GM19438 (cell line): ENCODE data around the gene RBM12.
"Not testable (repeated sequence)": the region's sequence is repeated elsewhere in the genome, so short reads cannot be mapped to it uniquely, and the experiment has no call there.

Source experiments
- ATAC-seq: cut with Tn5 transposase; IDR thresholded peaks from one replicate; pipeline ENCODE4 v1.9.1; 2021; ENCODE audit warnings: low read depth; ENCODE audit not compliant: unreplicated experiment

The RBM12 gene

DNA sequence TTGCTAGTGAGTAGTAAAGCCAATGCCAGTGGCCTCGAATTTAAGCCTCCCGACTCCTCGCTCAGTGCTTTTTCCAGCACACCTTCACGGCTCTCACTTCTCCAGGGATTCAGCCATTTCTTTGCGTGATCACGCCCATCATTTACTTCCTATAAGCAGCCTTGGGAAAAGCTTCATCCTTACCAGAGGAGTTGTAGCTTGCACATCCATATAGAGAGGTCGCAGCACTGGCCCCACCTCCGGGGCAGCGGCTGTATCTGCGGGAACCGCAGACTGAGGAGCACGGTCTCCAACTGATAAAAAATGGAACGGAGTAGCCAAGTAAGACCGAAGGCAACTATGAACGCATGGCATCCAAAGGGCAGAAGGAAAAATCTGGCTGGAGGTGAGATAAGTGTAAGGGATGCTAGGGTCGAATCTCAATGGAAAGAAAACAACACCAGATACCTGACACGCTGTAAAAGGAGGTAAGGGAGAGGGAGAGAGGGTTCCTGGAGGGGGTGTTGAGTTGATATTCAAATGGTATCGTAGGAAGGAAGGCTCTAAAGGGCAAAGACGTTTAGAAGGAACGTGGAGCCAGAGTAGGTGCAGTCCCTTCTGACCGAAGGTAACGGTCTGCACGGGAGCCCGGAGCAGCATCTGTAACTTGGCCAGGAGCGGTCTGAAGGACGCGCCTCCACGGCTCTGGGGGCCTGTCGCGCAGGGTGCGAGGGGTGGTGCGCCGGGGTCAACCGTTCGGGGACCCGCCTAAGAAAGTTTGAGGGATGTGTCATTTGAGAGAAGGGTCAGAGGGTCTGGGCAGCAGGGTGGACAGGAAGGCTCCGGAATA, 33.8 kb upstream of the RBM12 start:
- no peak for ATAC-seq

DNA sequence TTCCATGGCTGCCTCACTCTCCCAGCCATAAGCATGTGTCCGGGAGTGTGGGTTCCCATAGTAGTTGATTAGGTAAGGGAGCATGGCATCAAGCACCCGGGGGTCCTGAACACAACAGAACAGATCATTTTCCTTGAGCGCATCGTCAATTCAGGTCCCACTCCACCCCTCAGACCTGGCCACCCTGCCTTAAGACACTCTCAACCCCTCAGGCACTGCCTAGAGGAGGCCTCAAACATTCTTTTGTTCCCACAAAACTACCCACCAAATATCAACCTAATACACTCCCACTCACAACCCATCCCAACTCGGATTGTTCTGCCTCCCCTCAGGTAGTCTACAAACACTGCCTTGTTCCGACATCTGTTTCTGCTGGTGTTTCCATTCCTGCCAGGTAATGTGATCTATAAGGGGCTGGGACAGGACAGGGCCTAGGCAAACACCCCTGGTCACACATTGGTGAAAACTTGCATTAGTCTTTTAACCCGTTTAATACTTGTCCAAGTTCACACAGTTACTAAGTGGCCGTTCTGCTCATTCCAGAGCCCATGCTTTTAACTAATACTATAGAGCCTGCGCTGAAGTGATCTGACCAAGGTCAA, 33.1 kb upstream of the RBM12 start:
- ATAC-seq: no peak

DNA sequence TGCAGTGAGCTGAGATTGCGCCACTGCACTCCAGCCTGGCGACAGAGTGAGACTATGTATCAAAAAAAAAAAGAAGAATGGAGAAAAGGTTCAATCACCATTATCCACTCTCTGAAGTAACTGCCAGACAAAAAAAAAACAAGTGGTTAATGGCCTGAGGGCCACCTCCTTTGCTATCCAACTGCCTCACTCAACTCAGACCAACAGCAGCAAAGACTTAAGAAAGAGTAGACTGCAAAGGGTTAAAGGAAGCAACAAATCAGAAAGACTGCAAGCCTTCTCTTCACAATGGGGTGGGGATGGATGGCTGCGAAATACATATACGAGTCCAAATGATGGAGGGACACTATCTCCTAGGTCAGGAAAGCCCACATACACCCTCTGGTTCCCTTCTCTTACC, 31.3 kb upstream of the RBM12 start:
- no peak for ATAC-seq

DNA sequence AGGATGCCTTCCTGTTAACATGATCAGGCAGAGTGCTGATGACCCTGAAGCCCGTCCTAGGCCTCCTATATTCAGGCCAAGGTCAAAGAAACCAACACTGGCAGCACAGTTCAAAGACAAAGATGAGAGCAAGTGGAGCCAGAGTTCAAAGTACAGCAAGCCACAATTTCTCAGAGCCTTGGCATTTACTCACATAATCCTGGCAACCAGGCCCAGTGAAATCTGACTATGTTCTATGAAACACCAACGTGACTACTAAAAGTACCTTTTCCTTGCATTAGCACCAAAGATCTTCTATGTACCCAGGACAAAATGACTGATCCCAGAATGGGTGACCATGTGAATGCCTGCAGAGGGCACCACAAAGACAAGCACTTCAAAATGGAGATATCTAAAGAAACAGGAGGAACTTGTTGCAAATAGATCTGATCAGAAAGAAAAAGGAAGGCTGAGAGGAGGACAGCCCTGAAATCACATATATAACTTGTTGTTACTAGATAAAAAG, 30.6 kb upstream of the RBM12 start:
- ATAC-seq: no peak

DNA sequence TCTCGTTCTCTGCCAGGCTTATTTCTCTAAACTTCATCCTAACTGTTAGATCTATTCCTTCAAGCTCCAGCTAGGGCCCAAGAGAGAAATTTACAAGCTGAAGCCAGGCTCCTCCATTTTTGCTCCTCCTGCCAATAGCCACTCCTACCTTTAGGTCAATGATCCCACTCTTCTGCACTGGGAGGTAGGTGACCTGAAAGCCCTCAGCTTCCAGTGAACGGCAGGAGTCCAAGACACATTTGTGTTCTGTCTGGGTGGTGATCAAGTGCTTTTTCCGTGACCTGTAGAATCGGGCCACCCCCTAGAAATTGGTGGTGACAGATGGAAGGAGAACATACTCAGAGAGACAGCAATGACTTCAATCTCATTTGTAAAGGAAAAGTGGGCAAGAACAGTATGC, 25.6 kb upstream of the RBM12 start:
- no peak for ATAC-seq

DNA sequence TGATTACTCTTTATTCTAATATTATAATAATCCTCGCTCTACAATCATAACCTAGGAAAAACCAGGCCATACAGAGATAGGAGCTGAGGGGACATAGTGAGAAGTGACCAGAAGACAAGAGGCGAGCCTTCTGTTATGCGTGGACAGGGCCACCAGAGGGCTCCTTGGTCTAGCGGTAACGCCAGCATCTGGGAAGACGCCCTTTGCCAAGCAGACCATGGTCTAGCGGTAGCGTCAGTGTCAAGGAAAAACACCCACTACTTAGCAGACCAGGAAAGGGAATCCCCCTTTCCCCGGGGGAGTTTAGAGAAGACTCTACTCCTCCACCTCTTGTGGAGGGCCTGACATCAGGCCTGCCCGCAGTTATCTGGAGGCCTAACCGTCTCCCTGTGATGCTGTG, 22.2 kb upstream of the RBM12 start:
- not testable (repeated sequence) for ATAC-seq

DNA sequence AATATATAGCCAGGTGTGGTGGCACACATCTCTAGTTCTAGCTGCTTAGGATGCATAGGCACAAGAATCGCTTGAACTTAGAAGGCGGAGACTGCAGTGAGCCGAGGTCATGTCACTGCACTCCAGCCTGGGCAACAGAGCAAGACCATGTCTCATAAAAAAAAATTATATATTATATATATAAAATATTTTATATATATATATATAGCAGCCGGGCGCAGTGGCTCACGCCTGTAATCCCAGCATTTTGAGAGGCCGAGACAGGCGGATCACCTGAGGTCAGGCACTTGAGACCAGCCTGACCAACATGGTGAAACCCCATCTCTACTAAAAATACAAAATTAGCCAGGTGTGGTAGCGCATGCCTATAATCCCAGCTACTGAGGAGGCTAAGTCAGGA, 20.7 kb upstream of the RBM12 start:
- ATAC-seq: not testable (repeated sequence)

DNA sequence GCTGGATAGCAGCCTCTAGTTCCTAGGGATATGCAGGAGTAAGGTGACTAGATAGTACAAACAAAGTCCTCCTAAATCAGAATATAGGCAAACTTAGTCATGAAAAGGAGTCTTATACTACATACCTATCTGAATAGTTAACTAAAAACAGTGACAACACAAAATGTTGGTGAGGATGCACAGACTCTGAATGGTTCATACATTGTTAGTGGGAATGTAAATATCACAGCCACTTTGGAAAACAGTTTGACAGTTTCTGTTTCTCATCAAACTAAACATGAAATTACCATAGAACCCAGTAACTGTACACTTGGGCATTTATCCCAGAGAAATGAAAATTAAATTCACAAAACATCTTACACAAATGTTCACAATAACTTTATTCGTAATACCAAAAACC, 17.3 kb upstream of the RBM12 start:
- no peak for ATAC-seq

DNA sequence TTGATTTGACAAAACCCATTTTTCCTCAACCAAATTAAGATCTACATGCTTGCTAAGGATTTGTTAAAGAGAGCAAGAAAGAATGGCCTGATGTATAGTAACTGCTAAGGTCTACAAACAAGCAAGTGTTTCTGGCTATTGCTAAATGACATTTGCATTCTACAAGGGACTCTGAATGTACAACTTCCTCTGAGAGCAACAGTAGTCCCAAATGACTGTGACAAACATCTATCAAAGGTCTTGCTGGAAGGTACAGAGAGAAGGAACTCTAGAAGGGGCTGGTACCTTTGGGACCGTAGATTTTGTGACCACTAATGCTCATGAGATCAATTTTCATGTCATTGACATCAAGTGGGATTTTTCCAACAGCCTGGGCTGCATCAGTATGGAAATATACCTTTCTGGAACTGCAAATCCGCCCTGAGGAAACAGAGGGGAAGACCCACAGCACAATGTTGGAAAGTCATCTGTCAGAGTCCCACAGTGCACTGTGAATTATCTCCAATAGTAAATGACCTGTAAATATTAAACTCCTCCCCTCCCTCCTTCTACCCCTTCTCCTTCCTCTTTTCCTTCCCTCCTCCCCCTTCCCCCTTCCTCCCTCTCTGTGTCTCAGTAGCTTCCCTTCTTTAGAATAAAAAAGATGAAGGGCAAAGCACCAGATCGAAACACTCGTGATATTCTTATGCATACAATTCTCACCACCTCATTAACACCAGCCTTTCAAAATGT, 15.9 kb upstream of the RBM12 start:
- no peak for ATAC-seq

DNA sequence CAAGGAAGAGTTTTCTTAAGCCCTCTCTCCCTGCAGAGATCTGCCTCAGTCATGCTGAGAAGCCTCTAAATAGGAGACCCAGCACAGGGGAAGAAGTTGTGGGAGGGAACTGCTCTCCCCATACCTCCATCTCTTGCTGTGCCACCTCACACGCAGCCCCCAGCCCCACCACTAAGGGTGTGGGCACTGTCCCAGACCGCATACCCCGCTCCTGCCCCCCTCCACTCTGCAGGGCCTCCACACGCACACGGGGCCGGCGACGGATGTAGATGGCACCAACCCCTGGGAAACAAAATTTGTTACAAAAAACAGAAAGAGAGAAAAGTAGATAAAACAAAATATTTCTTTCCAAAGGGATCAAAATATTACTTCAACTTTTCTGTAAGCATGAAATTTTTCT, 10.2 kb upstream of the RBM12 start:
- ATAC-seq: no peak

DNA sequence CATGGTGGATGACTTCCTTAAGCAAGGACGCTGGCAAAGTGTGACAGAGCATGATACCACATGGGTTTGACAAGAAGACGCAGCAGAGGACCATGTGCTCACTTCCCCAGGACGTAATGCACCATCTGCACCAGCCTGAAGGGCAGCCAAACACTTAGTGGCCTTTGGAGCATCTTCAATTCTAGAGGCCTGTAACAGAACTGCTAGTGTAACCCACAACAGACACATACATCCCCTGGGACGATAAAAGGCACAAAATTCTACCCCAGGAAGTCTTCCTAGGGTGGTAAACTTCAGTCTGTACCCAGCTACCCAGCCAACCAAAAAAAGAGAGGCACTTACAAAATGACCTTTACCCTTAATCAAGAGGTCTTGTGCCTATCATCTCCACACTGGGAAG, 9.2 kb upstream of the RBM12 start:
- no peak for ATAC-seq

DNA sequence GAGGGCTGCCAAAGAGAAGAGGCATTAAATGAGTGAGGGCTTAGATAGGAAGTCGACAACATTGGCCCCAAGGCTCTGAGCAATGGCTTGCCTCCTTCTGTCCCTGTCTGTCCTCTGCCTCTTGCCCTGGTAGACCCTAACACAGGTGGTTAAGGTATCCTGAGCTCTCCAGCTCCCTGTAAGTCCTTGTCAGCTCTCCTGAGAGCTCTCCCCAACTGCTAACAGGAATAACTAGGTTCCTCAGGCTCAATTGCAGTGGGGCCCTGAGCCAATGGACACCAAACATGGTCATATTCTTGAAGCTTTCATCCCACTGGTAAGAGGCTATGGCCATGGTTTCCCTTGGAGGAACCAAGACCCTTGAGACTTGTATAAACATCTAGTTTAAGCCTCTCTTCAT, 5.0 kb upstream of the RBM12 start:
- ATAC-seq: no peak

DNA sequence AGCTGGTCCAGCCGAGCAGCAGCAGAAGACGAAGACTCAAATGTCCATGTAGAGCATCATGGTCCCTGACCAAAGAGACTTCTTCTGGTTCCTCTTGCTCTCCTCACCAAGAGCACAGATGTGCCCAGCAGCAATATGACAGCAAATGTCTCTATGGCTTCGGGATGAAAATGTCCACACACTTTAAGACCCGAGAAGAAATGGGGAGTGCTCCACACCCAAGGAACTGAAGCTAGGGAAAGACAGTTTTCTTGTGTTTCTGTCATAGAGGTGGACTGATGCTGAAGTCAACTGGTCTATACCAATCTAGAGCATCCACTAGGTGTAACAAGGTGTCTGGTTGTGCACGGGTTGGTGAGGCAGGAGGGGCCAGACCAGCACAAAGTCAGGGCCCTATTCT, 4.5 kb upstream of the RBM12 start:
- ATAC-seq: no peak

DNA sequence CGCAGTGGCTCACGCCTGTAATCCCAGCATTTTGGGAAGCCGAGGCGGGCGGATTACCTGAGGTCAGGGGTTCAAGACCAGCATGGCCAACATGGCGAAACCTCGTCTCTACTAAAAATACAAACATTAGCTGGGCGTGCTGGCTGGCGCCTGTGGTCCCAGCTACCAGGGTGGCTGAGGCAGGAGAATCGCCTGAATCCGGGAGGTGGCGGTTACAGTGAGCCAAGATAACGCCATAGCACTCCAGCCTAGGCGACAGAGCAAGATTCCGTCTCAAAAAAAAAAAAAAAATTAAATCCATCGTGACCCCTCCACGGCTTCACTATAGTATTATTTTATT, 1.2 kb upstream of the RBM12 start:
- no peak for ATAC-seq

DNA sequence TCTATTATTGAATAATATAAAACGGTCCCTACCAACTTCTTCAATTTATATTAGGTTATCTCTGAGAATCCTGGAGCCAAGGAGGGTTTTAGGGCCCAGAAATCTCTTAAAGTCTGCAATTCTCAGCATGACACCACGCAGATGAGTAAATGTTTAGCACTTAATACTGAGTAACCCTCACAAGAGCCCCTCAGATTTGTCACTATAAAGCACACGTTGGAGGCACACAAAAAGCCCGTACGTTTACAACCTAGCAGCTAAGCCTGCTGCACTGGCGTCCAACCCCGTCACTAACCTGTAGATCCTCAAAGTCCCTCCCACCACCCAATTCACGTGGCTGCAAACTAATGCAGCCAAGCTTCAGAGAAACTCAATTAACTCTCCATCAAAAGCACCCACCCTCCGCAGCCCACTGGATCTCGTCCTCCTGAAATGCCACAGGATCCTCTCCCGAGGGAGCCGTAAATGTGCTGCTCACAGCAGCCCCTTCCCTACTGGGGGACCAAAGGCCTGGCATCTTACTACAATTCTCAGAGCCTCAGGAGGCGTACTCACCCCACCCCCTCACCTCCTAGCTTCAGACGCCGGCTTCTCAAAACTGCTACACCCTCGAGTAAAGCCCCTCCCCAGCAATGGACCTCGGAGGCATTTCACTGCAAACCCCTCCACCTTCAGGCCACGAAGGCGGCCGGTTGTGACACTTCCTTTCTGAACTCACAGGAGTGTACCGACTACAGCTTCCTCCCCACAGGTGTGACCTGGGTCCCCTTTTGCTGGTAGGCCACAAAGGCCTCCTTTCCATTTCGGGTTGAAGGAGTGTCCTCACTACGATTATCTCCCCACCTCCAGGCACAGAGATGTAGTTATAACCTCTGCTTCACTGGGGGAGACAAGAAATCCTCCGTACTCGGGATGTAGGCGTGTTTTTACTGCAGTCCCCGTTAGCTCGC, 909 bp downstream of the RBM12 start:
- peak; percentile 37 for ATAC-seq

DNA sequence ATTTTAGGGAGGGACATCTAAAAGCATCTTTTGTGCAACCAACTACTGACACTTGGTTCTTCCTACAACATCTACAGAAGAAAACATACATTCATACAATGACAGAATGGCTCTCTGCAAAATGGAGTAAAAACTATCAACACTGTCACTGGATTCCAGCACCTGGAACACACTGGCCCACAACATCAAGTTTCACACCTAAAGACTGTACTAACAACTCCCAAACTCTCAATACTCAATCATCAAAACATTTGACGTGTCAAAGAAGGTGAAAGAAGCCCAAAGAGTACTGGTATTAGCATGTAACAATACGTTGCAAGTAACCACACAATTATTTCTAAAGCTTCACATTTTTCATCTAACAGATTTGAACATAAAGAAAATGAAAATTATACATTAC, 2.1 kb downstream of the RBM12 start:
- ATAC-seq: no peak

DNA sequence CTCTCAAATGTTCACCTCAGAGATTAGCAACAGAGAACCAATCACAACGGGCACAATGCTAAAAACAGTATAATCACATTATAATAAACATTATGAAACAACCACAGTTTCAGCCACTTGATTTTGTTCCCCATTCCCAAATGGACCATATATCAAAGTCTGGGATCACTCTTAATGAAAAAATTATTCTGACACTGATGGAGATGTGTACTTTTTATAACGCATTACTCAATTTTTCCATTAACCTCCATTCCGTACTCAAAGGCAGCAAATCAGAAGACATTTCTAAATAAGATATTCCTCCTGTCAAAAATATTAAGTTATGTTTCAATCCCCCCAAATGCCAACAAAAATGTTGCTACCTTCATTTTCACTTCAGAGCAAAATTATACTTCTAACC, 2.8 kb downstream of the RBM12 start:
- ATAC-seq: no peak

DNA sequence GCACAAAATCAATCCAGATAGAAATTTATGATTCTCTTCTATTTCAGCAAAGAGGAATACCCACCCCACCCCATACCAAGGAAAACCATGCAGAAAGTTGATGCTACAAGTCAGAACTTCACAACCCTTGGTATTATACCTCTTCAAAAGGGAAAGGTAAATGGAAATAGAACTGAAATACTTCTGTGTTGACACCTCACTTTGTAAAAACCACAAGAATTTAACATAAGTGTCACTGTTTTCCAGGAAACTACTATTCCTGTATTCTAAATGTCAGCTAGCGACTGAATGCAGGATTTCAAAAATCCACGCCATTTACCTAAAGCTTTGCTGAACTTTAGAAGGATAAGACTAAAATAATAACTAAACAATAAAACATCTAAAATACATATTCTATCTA, 3.6 kb downstream of the RBM12 start:
- ATAC-seq: no peak

DNA sequence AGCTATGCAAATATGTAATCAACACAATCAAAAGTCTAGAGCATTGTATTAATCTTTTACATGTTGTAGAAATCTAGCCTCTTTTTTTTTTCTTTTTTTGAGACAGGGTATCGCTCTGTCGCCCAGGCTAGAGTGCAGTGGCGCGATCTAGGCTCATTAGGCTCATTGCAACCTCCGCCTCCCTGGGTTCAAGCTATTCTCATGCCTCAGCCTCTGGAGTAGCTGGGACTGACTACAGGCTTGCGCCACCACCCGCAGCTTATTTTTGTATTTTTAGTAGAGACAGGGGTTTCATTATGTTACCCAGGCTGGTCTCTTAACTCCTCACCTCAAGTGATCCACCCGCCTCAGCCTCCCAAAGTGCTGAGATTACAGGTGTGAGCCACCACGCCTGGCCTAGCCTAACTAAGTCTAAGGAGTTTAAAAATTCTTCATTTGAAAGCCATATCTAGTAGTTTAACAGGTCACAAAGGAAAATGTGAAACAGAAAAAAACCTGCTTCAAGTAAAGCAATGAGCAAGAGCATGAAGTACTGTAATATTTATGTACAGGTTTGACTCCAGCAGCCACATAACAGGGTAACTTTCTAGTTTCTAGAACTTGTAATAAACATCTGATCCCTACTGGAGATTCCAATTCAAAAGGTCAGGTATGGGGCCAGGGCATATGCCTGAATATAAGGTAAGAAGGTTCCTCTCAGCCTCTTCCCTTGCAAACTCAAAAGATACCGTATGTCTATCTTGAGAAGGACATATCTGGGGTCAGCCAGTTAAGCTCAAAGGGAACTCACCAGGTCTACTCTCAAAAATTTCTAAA, 4.4 kb downstream of the RBM12 start:
- no peak for ATAC-seq

DNA sequence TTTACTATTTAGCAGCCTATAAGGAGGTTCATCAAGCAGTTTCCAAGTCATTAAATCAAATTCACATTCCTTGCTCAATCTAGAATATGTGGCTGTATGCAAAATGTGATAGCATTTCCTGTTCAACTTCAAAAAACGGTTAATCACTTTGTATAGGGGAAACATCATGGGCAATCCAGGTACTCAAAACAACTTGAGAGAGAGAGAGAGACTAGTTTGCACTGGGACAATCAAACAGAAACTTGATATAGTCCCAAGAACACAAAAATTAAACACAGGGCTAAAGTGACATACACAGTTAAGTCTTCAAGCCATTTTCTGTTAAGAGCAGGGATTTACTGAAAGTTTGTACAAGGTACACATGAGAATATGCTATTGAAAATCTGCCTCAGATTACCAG, 7.4 kb downstream of the RBM12 start:
- ATAC-seq: no peak
